ENCODE data around the gene SLC22A7. TPM values are rescaled to one million over a fixed set of nuclear protein-coding genes. Genes with fewer than 3 reads are reported as not detected.

The SLC22A7 gene
- total RNA-seq, 1 donor from 2014 or later: not detected

- ATAC-seq (no peak), DNase-seq (no peak)
- intact Hi-C loops (cut with micrococcal nuclease): no loop called here
These were observed 20.2 kb upstream of the SLC22A7 start for GRCh38 chr6:43277643-43278523.

GRCh38 chr6:43278524-43279078, 19.5 kb upstream of the SLC22A7 start:
- no peak for ATAC-seq
- intact Hi-C loops (cut with micrococcal nuclease): no loop called here
- DNase-seq: no peak

- DNase-seq: no peak
- intact Hi-C loops (cut with micrococcal nuclease): no loop called here
These were observed 17.8 kb upstream of the SLC22A7 start for GRCh38 chr6:43280234-43280633.

GRCh38 chr6:43282060-43282459, 16.0 kb upstream of the SLC22A7 start:
- ATAC-seq (no peak), DNase-seq (peak; percentile 10)
- intact Hi-C loops (cut with micrococcal nuclease): no loop called here

More at GRCh38 chr6:43280234-43280633, 17.8 kb upstream of the SLC22A7 start:
- no peak for ATAC-seq

GRCh38 chr6:43282636-43283513, 15.2 kb upstream of the SLC22A7 start:
- intact Hi-C loops (cut with micrococcal nuclease): no loop called here
- no peak for ATAC-seq
- peak; percentile 10 for DNase-seq

GRCh38 chr6:43283514-43283901, 14.6 kb upstream of the SLC22A7 start:
- DNase-seq: no peak
- intact Hi-C loops (cut with micrococcal nuclease): no loop called here
- ATAC-seq: no peak

- intact Hi-C loops (cut with micrococcal nuclease): no loop called here
- DNase-seq (peak; percentile 20), ATAC-seq (no peak)
These were observed 14.2 kb upstream of the SLC22A7 start for GRCh38 chr6:43283905-43284304.

- peak; percentile 40 for DNase-seq
- intact Hi-C loops (cut with micrococcal nuclease): no loop called here
- ATAC-seq: peak; percentile 53
These were observed 12.9 kb upstream of the SLC22A7 start for GRCh38 chr6:43284991-43285781.

GRCh38 chr6:43285832-43286231, 12.2 kb upstream of the SLC22A7 start:
- intact Hi-C loops (cut with micrococcal nuclease): no loop called here
- ATAC-seq: no peak
- peak; percentile 10 for DNase-seq

- intact Hi-C loops (cut with micrococcal nuclease): no loop called here
- DNase-seq (peak; percentile 16), ATAC-seq (no peak)
These were observed 11.5 kb upstream of the SLC22A7 start for GRCh38 chr6:43286456-43286979.

- intact Hi-C loops (cut with micrococcal nuclease): no loop called here
- no peak for DNase-seq
- peak; percentile 31 for ATAC-seq
These were observed 10.9 kb upstream of the SLC22A7 start for GRCh38 chr6:43286980-43287716.

GRCh38 chr6:43287717-43288679, 10.1 kb upstream of the SLC22A7 start:
- intact Hi-C loops (cut with micrococcal nuclease): no loop called here
- ATAC-seq: no peak

GRCh38 chr6:43290339-43290904, 7.6 kb upstream of the SLC22A7 start:
- ATAC-seq (no peak), DNase-seq (no peak)

More at GRCh38 chr6:43287717-43288679, 10.1 kb upstream of the SLC22A7 start:
- no peak for DNase-seq

GRCh38 chr6:43290905-43291355, 7.1 kb upstream of the SLC22A7 start:
- ATAC-seq: no peak
- intact Hi-C loops (cut with micrococcal nuclease): no loop called here
- DNase-seq: no peak

More at GRCh38 chr6:43290339-43290904, 7.6 kb upstream of the SLC22A7 start:
- intact Hi-C loops (cut with micrococcal nuclease): no loop called here

- intact Hi-C loops (cut with micrococcal nuclease): no loop called here
- ATAC-seq (no peak), DNase-seq (no peak)
These were observed 6.4 kb upstream of the SLC22A7 start for GRCh38 chr6:43291708-43292107.

GRCh38 chr6:43292341-43292740, 5.7 kb upstream of the SLC22A7 start:
- ATAC-seq: no peak
- intact Hi-C loops (cut with micrococcal nuclease): no loop called here
- no peak for DNase-seq
